Liver (tissue), 9 donors: ENCODE measurements around the gene VPS11. TPM values are rescaled to one million over a fixed set of nuclear protein-coding genes. Genes with fewer than 3 reads are reported as not detected.

Experiments
- DNase-seq: peaks from one replicate; pipeline ENCODE4 v3.0.0-alpha.2; 2017; ENCODE audit warnings: low spot score
- H3K27ac ChIP-seq, 2 donors: one replicate each; pipeline ENCODE4 v1.7.0; 2013; ENCODE audit warnings: inconsistent platforms in 2 of 2, low read length in 2 of 2, control low read depth in 1 of 2, low read depth in 1 of 2, mild to moderate bottlenecking in 1 of 2
- H3K27me3 ChIP-seq, 4 donors: one replicate each; pipeline versions ENCODE4 v1.6.1 to v1.7.0; 2013; ENCODE audit warnings: low read length in 3 of 4, inconsistent platforms in 1 of 4, mild to moderate bottlenecking in 1 of 4, moderate library complexity in 1 of 4; ENCODE audit not compliant: control insufficient read depth in 4 of 4, insufficient read depth in 4 of 4
- H3K36me3 ChIP-seq, 4 donors: one replicate each; pipeline versions ENCODE4 v1.6.1 to v1.7.0; 2013; ENCODE audit warnings: low read length in 3 of 4, mild to moderate bottlenecking in 3 of 4, low read depth in 1 of 4, moderate library complexity in 1 of 4; ENCODE audit not compliant: control insufficient read depth in 4 of 4, insufficient read depth in 3 of 4
- H3K4me1 ChIP-seq, 4 donors: one replicate each; pipeline versions ENCODE4 v1.6.1 to v1.7.0; 2013; ENCODE audit warnings: low read length in 3 of 4, mild to moderate bottlenecking in 3 of 4, moderate library complexity in 1 of 4; ENCODE audit not compliant: control insufficient read depth in 4 of 4, insufficient read depth in 4 of 4
- H3K4me3 ChIP-seq, 3 donors: one replicate each; pipeline versions ENCODE4 v1.6.1 to v1.7.0; 2013; ENCODE audit warnings: low read length in 3 of 3, control low read depth in 1 of 3, low read depth in 1 of 3, mild to moderate bottlenecking in 1 of 3
- H3K9ac ChIP-seq, 2 donors: one replicate each; pipeline ENCODE4 v1.7.0; 2013; ENCODE audit warnings: low read length in 2 of 2, mild to moderate bottlenecking in 2 of 2, moderate library complexity in 2 of 2, control low read depth in 1 of 2, low read depth in 1 of 2
- H3K9me3 ChIP-seq, 4 donors: one replicate each; pipeline versions ENCODE4 v1.6.1 to v1.7.0; 2013; ENCODE audit warnings: low read length in 3 of 4; ENCODE audit not compliant: control insufficient read depth in 4 of 4
- ATF3 ChIP-seq: IDR thresholded peaks from 2 replicates; pipeline ENCODE4 v1.6.1; 2016; ENCODE audit warnings: antibody characterized with exemption
- CTCF ChIP-seq: fragments of 150-350 bp; IDR thresholded peaks from 2 replicates; pipeline ENCODE4 v1.5.1; 2017; ENCODE audit warnings: improper control_type of control experiment, low read depth, low read length; ENCODE audit not compliant: missing input control
- EGR1 ChIP-seq, 2 donors: IDR thresholded peaks; 2 replicates each; pipeline ENCODE4 v1.6.1; 2016 to 2018; ENCODE audit warnings: antibody characterized with exemption in 2 of 2, low read depth in 2 of 2
- FOXA1 ChIP-seq: IDR thresholded peaks from 2 replicates; pipeline ENCODE4 v1.6.1; 2016; ENCODE audit warnings: antibody characterized with exemption
- FOXA2 ChIP-seq: IDR thresholded peaks from 2 replicates; pipeline ENCODE4 v1.6.1; 2016; ENCODE audit warnings: antibody characterized with exemption
- GABPA ChIP-seq, 2 donors: IDR thresholded peaks in 1 of 2; conservative IDR thresholded peaks in 1 of 2; 2 replicates each; pipeline ENCODE4 v1.6.1; 2016; ENCODE audit warnings: antibody characterized with exemption in 2 of 2, mild to moderate bottlenecking in 1 of 2, moderate library complexity in 1 of 2
- HNF4A ChIP-seq, 2 donors: conservative IDR thresholded peaks; 2 replicates each; pipeline ENCODE4 v1.6.1; 2016; ENCODE audit warnings: antibody characterized with exemption in 2 of 2, mild to moderate bottlenecking in 2 of 2
- HNF4G ChIP-seq: IDR thresholded peaks from 2 replicates; pipeline ENCODE4 v1.6.1; 2016; ENCODE audit warnings: antibody characterized with exemption
- JUND ChIP-seq, 2 donors: IDR thresholded peaks; 2 replicates each; pipeline ENCODE4 v1.6.1; 2016; ENCODE audit warnings: antibody characterized with exemption in 2 of 2
- MAX ChIP-seq: IDR thresholded peaks from 2 replicates; pipeline ENCODE4 v1.6.1; 2016; ENCODE audit warnings: antibody characterized with exemption
- NR2F2 ChIP-seq: IDR thresholded peaks from 2 replicates; pipeline ENCODE4 v1.6.1; 2016; ENCODE audit warnings: antibody characterized with exemption
- RAD21 ChIP-seq, 2 donors: IDR thresholded peaks; 2 replicates each; pipeline ENCODE4 v1.6.1; 2016; ENCODE audit warnings: antibody characterized with exemption in 2 of 2, mild to moderate bottlenecking in 2 of 2
- REST ChIP-seq: IDR thresholded peaks from 2 replicates; pipeline ENCODE4 v1.6.1; 2016; ENCODE audit warnings: antibody characterized with exemption, mild to moderate bottlenecking
- RXRA ChIP-seq, 2 donors: IDR thresholded peaks; 2 replicates each; pipeline ENCODE4 v1.6.1; 2017 to 2018; ENCODE audit warnings: antibody characterized with exemption in 2 of 2, mild to moderate bottlenecking in 1 of 2
- SP1 ChIP-seq: IDR thresholded peaks from 2 replicates; pipeline ENCODE4 v1.6.1; 2018; ENCODE audit warnings: antibody characterized with exemption, mild to moderate bottlenecking
- TAF1 ChIP-seq: conservative IDR thresholded peaks from 2 replicates; pipeline ENCODE4 v1.6.1; 2016; ENCODE audit warnings: antibody characterized with exemption, mild to moderate bottlenecking
- YY1 ChIP-seq: IDR thresholded peaks from 2 replicates; pipeline ENCODE4 v1.6.1; 2016; ENCODE audit warnings: antibody characterized with exemption, mild to moderate bottlenecking
- ZBTB33 ChIP-seq: IDR thresholded peaks from 2 replicates; pipeline ENCODE4 v1.6.1; 2016; ENCODE audit warnings: antibody characterized with exemption
- WGBS: extraction: QIAGEN DNeasy Blood & Tissue Kit; methylation state at CpG from one replicate; pipeline ENCODE4 v1.1.7; 2013; 5-methylcytosine and 5-hydroxymethylcytosine counted together
- polyA plus RNA-seq, 2 donors: library from polyadenylated mRNA; stranded (reverse) in 1 of 2; unstranded in 1 of 2; fragments of 200-250 nt in 1 of 2; fragments of >200 nt in 1 of 2; fragmentation: Nextera tagmentation in 1 of 2; extraction: Ambion mirVana in 1 of 2; gene quantifications; one replicate each; pipeline versions ENCODE4 v1.2.1 to v1.2.3, GENCODE V29; 2013 to 2015
- total RNA-seq, 2 donors: library from RNA; depleted of rRNA; stranded (reverse); fragments of >200 nt; gene quantifications; one replicate each; pipeline ENCODE4 v1.2.3, GENCODE V29; 2014
- donor health status: healthy.
- donor health status: healthy.
- donor health status: healthy.
- donor health status: healthy.
- donor health status: healthy.

The VPS11 gene
- total and polyA plus RNA-seq, 4 donors, result 7.2 to 17.4 (median 12.2) TPM

GRCh38 chr11:119108857-119109221 is 41.2 kb downstream of the VPS11 start:
- 32% methylated on average over 2 of the region's 2 CpGs for WGBS
- Histone ChIP-seq H3K9ac (no peak overlapping the region), H3K4me1 (peaks cover 8 to 28% (median 22%) of the 10 kb centered on the region in 4 donors), H3K27me3 (no peaks in the 10 kb centered on the region), H3K36me3 (peaks cover 3 to 32% (median 18%) of the 10 kb centered on the region in 4 donors), H3K27ac (peak overlapping the region; percentile 3 to 4), H3K4me3 (peak overlapping the region in 2 of 3 donors; percentile 48 to 91), H3K9me3 (no peaks in the 10 kb centered on the region)
- DNase-seq, result no peak
- TF ChIP-seq HNF4A (conservative IDR thresholded peaks at IDR 0.05) (peak; percentile 98), REST (peak; percentile 15), NR2F2 (no peak), FOXA2 (peak; percentile 68), TAF1 (no peak), GABPA (IDR thresholded peaks at IDR 0.05 in 1 of 2, conservative IDR thresholded peaks at IDR 0.05 in 1 of 2) (no peak), HNF4G (peak; percentile 93), YY1 (no peak), ATF3 (peak; percentile 44), MAX (peak; percentile 64), RXRA (IDR thresholded peaks at IDR 0.05) (peak; percentile 42 to 70), EGR1 (IDR thresholded peaks at IDR 0.05; ENCODE audit: low read depth in 2 of 2) (no peak), FOXA1 (peak; percentile 52), ZBTB33 (peak; percentile 14), RAD21 (IDR thresholded peaks at IDR 0.05) (no peak), JUND (IDR thresholded peaks at IDR 0.05) (peak; percentile 45 to 66), SP1 (peak; percentile 69), CTCF (no peak)
